ENCODE measurements around the gene KCNMA1. TPM values are rescaled to one million over a fixed set of nuclear protein-coding genes. Genes with fewer than 3 reads are reported as not detected.

KCNMA1 gene
- total and polyA plus RNA-seq, 8 donors: 2.8 to 21.1 (median 4.3) TPM

DNA sequence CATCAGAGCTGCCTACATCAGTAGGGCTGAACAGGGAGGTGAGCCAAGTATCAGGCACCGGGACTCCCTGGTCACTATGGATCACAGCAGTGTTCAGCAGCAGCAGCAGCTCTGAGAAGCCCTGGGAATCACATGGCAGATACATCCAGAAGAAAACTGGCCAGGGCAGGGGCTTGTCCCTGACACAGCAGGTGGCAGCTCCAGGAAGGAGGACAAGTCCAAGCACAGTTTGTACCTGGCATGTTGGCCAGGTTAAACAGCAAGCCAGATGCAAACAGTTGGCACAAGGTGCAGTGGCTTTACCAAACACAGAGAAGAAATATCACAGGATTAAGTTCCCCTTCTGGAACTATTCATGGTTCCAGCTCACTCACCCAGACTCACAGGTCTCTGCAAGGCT lies 139.4 kb downstream of the KCNMA1 start:
- Histone ChIP-seq H3K4me3 (no peak overlapping the region), H3K27me3 (no peaks in the 10 kb centered on the region), H3K27ac (no peak overlapping the region), H3K9me3 (no peaks in the 10 kb centered on the region), H3K36me3 (no peaks in the 10 kb centered on the region), H3K4me1 (no peaks in the 10 kb centered on the region)
- TF ChIP-seq, protein P1, sequence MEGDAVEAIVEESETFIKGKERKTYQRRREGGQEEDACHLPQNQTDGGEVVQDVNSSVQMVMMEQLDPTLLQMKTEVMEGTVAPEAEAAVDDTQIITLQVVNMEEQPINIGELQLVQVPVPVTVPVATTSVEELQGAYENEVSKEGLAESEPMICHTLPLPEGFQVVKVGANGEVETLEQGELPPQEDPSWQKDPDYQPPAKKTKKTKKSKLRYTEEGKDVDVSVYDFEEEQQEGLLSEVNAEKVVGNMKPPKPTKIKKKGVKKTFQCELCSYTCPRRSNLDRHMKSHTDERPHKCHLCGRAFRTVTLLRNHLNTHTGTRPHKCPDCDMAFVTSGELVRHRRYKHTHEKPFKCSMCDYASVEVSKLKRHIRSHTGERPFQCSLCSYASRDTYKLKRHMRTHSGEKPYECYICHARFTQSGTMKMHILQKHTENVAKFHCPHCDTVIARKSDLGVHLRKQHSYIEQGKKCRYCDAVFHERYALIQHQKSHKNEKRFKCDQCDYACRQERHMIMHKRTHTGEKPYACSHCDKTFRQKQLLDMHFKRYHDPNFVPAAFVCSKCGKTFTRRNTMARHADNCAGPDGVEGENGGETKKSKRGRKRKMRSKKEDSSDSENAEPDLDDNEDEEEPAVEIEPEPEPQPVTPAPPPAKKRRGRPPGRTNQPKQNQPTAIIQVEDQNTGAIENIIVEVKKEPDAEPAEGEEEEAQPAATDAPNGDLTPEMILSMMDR (IDR thresholded peaks at IDR 0.05): no peak
- ATAC-seq: peak; percentile 12
- no peak for DNase-seq
- intact Hi-C loops (cut with DNase I): no loop called here

DNA sequence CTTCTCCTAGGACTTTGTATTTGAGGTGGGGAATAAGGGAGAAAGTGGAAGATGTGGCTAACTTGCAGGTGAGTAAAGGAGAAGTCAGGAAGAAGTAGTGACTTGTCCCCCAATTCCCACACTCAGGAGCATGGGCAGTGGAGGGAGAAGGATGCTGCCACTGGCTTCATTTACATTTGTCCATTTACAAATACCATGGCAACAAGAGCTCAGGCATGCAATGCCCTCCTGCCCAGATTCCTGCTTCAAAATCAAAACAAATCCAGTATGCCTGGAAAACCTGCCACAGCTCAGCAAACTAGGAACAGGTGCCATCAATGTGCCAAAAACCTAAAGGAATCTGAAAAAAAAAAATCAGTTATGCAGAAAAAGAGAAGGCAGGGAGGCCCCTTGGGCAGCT lies 139.9 kb downstream of the KCNMA1 start:
- ATAC-seq: no peak
- Histone ChIP-seq H3K9me3 (no peaks in the 10 kb centered on the region), H3K27me3 (no peaks in the 10 kb centered on the region), H3K4me1 (no peaks in the 10 kb centered on the region), H3K36me3 (no peaks in the 10 kb centered on the region), H3K4me3 (no peak overlapping the region), H3K27ac (no peak overlapping the region)
- TF ChIP-seq, protein P1 (IDR thresholded peaks at IDR 0.05): no peak
- DNase-seq: no peak
- intact Hi-C loops (cut with DNase I): no loop called here

DNA sequence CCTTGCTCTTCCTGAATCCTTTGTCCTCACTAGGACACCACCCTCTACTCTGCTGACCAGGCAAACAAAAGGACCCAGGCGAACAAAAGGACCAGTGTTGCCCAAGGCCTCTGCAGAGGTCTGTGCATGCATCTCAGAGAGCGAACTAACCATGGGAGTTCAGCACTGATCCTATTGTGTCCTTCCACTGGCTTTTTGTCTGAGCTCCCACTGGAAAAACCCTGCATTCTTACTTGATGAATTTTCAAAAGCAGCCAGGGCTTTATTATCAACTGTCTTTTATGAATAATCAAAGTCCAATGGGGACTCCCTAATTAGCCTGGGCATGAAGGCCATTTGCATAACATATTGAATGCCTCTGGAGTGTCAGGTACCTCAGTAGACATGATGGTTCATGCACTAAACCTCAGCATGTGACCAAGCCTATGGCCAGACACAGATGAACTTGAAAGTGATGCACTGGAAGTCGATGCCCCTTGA lies 140.6 kb downstream of the KCNMA1 start:
- Histone ChIP-seq H3K4me3 (no peak overlapping the region), H3K4me1 (no peaks in the 10 kb centered on the region), H3K27ac (no peak overlapping the region), H3K9me3 (no peaks in the 10 kb centered on the region), H3K36me3 (no peaks in the 10 kb centered on the region), H3K27me3 (no peaks in the 10 kb centered on the region)
- TF ChIP-seq, protein P1 (IDR thresholded peaks at IDR 0.05): no peak
- intact Hi-C loops (cut with DNase I): no loop called here
- no peak for ATAC-seq
- no peak for DNase-seq

DNA sequence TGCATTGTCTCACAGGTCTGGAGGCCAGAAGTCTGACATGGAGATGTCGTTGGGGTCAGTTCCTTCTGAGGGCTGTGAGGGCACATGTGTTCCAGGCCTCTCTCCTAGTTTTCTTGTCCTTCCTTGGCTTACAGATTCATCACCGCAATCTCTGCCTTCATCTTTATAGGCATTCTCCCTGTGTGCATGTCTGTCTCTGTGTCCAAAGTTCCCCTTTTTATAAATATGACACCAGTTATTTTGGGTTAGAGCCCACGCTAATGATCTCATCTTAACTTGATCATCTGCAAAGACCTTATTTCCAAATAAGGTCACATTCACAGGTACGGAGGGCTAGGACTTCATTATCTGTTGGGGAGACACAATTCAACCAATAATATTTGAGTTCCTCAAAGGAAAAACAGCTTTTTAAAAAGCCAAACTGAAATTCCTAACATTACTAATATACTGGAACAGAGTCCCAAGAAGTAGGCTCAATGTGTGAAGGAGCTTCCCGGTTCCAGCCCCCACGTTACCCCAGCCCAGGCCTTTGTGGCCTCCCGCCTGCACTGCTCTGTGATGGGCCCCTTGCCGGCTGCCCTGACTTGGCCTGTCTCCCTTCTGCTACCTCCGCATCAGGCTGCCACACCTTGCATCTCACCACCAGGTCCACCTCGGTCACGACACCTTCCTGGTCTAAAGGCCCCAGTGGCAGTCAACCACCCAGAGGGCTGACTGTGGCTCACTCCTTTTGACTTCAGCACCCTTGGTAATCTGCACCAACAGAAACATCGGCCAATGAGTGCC lies 142.7 kb downstream of the KCNMA1 start:
- no peak for ATAC-seq
- Histone ChIP-seq H3K27ac (no peak overlapping the region), H3K27me3 (no peaks in the 10 kb centered on the region), H3K9me3 (no peaks in the 10 kb centered on the region), H3K36me3 (no peaks in the 10 kb centered on the region), H3K4me3 (no peak overlapping the region), H3K4me1 (no peaks in the 10 kb centered on the region)
- TF ChIP-seq, protein P1 (IDR thresholded peaks at IDR 0.05): no peak
- DNase-seq: no peak
- intact Hi-C loops (cut with DNase I): no loop called here

DNA sequence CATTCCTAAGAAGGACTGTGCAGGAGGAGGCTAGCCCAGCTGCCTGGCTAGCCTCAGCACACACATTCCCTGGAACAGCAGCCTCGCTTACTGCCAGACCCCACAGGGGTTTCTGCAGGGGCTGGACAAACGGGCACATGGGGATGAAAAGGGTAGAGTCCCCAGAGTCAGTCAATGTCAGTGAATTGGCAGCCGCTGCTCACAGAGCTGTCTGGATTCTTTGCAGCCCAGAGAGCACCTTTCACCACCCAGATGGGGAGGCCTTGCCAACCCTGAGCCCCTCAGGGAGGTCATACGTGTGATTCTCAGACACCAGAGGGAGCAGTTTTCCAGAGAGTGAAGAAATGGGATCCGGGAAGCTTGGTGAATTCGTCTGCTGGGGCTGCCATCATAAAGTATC lies 143.3 kb downstream of the KCNMA1 start:
- Histone ChIP-seq H3K27me3 (no peaks in the 10 kb centered on the region), H3K36me3 (no peaks in the 10 kb centered on the region), H3K4me3 (no peak overlapping the region), H3K4me1 (no peaks in the 10 kb centered on the region), H3K9me3 (no peaks in the 10 kb centered on the region), H3K27ac (no peak overlapping the region)
- peak in 1 of 4 donors; percentile 14 for DNase-seq
- intact Hi-C loops (cut with DNase I): no loop called here
- TF ChIP-seq, protein P1 (IDR thresholded peaks at IDR 0.05): no peak
- no peak for ATAC-seq

Data from left lung (tissue), 10 donors.